ENCODE results near the gene BAZ1A.

Gene BAZ1A

GRCh38 chr14:34873589-34874385 lies 1.4 kb downstream of the BAZ1A start:
- peak overlapping the region; percentile 75 for H3K4me2 ChIP-seq (ENCODE audit: low read length)
- no peaks in the 10 kb centered on the region for H3K9me2 ChIP-seq (ENCODE audit: low read depth, low read length)
- no peaks in the 10 kb centered on the region for H3K27me3 ChIP-seq (ENCODE audit: insufficient read depth, low read length)
- H3K27ac ChIP-seq (ENCODE audit: low read depth, low read length, poor library complexity, severe bottlenecking) = peak overlapping the region; percentile 79
- H3K9ac ChIP-seq (ENCODE audit: low read length) = peak overlapping the region; percentile 87
- peak overlapping the region; percentile 99 for H3K4me3 ChIP-seq (ENCODE audit: low read depth, low read length, poor library complexity, severe bottlenecking)
- no peaks in the 10 kb centered on the region for H3F3A ChIP-seq (ENCODE audit: insufficient read depth, low read length)
- H2AFZ ChIP-seq (ENCODE audit: low read length) = 0 out of 2 replicates have a peak overlapping the region, but pooled peaks have one; percentile 54
- peaks cover 50% of the 10 kb centered on the region for H3K79me2 ChIP-seq (ENCODE audit: insufficient read depth, low read length)
- no peaks in the 10 kb centered on the region for H3K9me3 ChIP-seq (ENCODE audit: low read length)
- H3K4me1 ChIP-seq (ENCODE audit: insufficient read depth, low read length, severe bottlenecking) = peaks cover 23% of the 10 kb centered on the region
- no peaks in the 10 kb centered on the region for H4K20me1 ChIP-seq (ENCODE audit: insufficient read depth, low read length)
- peaks cover 26% of the 10 kb centered on the region; the same call in 1 of the 2 replicates for H3K36me3 ChIP-seq (ENCODE audit: insufficient read depth, low read length)
- TF ChIP-seq CTCF (IDR thresholded peaks at IDR 0.05; ENCODE audit: low read length) (no peak), EZH2 (IDR thresholded peaks at IDR 0.05; ENCODE audit: borderline replicate concordance, low read length) (no peak)

- Histone ChIP-seq H3K9ac (ENCODE audit: low read length) (peak overlapping the region; percentile 87), H3K4me2 (ENCODE audit: low read length) (peak overlapping the region; percentile 75), H3K79me2 (ENCODE audit: insufficient read depth, low read length) (peaks cover 57% of the 10 kb centered on the region), H3K27ac (ENCODE audit: low read depth, low read length, poor library complexity, severe bottlenecking) (peak overlapping the region; percentile 79), H4K20me1 (ENCODE audit: insufficient read depth, low read length) (no peaks in the 10 kb centered on the region), H3K9me3 (ENCODE audit: low read length) (no peaks in the 10 kb centered on the region), H3K4me3 (ENCODE audit: low read depth, low read length, poor library complexity, severe bottlenecking) (peak overlapping the region; percentile 99), H3K27me3 (ENCODE audit: insufficient read depth, low read length) (no peaks in the 10 kb centered on the region), H3K36me3 (ENCODE audit: insufficient read depth, low read length) (peaks cover 32% of the 10 kb centered on the region), H3K4me1 (ENCODE audit: insufficient read depth, low read length, severe bottlenecking) (peaks cover 26% of the 10 kb centered on the region), H3F3A (ENCODE audit: insufficient read depth, low read length) (no peaks in the 10 kb centered on the region), H3K9me2 (ENCODE audit: low read depth, low read length) (no peaks in the 10 kb centered on the region), H2AFZ (ENCODE audit: low read length) (no peak overlapping the region)
- no peak for TF ChIP-seq EZH2 (IDR thresholded peaks at IDR 0.05; ENCODE audit: borderline replicate concordance, low read length)
- TF ChIP-seq CTCF (IDR thresholded peaks at IDR 0.05; ENCODE audit: low read length) = no peak
These were observed 2.2 kb downstream of the BAZ1A start for GRCh38 chr14:34872822-34873588.

- H3F3A ChIP-seq (ENCODE audit: insufficient read depth, low read length) = no peaks in the 10 kb centered on the region
- peaks cover 83% of the 10 kb centered on the region for H3K79me2 ChIP-seq (ENCODE audit: insufficient read depth, low read length)
- no peaks in the 10 kb centered on the region for H3K9me2 ChIP-seq (ENCODE audit: low read depth, low read length)
- H3K36me3 ChIP-seq (ENCODE audit: insufficient read depth, low read length) = peaks cover 49% of the 10 kb centered on the region
- peaks cover 20% of the 10 kb centered on the region for H3K4me1 ChIP-seq (ENCODE audit: insufficient read depth, low read length, severe bottlenecking)
- H3K9me3 ChIP-seq (ENCODE audit: low read length) = no peaks in the 10 kb centered on the region
- no peak overlapping the region for H3K4me2 ChIP-seq (ENCODE audit: low read length)
- H3K27ac ChIP-seq (ENCODE audit: low read depth, low read length, poor library complexity, severe bottlenecking) = no peak overlapping the region
- H3K27me3 ChIP-seq (ENCODE audit: insufficient read depth, low read length) = no peaks in the 10 kb centered on the region
- H2AFZ ChIP-seq (ENCODE audit: low read length) = no peak overlapping the region
- TF ChIP-seq CTCF (IDR thresholded peaks at IDR 0.05; ENCODE audit: low read length) = no peak
- no peak for TF ChIP-seq EZH2 (IDR thresholded peaks at IDR 0.05; ENCODE audit: borderline replicate concordance, low read length)
- H3K4me3 ChIP-seq (ENCODE audit: low read depth, low read length, poor library complexity, severe bottlenecking) = no peak overlapping the region
- H4K20me1 ChIP-seq (ENCODE audit: insufficient read depth, low read length) = no peaks in the 10 kb centered on the region
- H3K9ac ChIP-seq (ENCODE audit: low read length) = no peak overlapping the region
These were observed 8.0 kb downstream of the BAZ1A start for GRCh38 chr14:34867199-34867598.
